GM21381 (cell line): ENCODE results near the gene PDIA2.
"Not testable (repeated sequence)": the region's sequence is repeated elsewhere in the genome, so short reads cannot be mapped to it uniquely, and the experiment has no call there.

Source experiments
- ATAC-seq: cut with Tn5 transposase; IDR thresholded peaks from one replicate; pipeline ENCODE4 v1.9.1; 2021; ENCODE audit warnings: mild to moderate bottlenecking, moderate library complexity; ENCODE audit not compliant: unreplicated experiment

PDIA2 gene

GRCh38 chr16:324451-325334, 41.7 kb downstream of the PDIA2 start:
- peak; percentile 45 for ATAC-seq

GRCh38 chr16:325375-326145, 42.6 kb downstream of the PDIA2 start:
- ATAC-seq, result no peak

DNA sequence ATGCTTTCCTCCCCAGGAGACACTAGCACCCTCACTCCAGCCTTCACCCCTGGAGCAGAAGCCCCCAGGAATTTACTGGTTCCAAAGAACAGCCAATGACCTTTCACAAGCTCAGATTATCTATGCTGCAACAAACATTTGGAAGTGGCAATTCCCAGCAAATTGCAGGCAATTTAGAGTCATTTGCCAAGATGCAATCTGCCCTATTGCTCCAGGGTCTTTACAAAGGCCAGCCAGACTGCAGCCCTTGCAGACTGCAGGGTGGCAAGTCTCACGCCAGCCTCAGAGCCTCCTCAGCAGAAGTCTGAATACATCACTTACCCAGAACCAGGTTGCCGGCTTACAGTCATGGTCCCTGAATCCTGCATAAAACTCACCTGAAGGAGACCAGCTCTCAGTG, 47.8 kb downstream of the PDIA2 start:
- ATAC-seq, result no peak

GRCh38 chr16:331181-331814, 48.3 kb downstream of the PDIA2 start:
- ATAC-seq, result not testable (repeated sequence)

DNA sequence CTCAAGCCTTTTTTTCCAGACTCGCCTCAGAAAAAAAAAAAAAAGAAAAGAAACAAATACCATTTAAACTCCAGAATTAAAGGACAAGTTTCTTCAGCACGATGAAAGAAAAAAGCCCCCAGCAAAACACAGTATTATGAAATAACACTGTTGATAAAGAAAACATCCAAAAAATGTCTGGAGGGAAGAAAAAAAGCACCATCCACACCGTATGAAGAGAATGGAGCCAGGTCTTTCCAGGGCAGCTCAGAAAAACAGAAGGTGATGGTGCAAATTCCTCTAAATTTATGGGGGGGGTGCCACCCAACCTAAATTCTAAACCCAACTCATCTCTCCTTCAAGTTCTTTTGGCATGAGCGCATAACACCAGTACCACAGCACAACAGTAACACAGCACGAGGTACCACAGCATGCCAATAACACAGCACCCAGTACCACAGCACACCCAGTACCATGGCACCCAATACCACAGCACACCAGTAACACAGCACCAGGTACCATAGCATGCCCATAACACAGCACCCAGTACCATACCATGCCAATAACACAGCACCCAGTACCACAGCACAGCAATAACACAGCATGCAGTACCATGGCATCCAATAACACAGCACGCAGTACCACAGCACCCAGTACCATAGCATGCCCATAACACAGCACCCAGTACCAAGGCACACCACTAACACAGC, 50.6 kb downstream of the PDIA2 start:
- no peak for ATAC-seq

DNA sequence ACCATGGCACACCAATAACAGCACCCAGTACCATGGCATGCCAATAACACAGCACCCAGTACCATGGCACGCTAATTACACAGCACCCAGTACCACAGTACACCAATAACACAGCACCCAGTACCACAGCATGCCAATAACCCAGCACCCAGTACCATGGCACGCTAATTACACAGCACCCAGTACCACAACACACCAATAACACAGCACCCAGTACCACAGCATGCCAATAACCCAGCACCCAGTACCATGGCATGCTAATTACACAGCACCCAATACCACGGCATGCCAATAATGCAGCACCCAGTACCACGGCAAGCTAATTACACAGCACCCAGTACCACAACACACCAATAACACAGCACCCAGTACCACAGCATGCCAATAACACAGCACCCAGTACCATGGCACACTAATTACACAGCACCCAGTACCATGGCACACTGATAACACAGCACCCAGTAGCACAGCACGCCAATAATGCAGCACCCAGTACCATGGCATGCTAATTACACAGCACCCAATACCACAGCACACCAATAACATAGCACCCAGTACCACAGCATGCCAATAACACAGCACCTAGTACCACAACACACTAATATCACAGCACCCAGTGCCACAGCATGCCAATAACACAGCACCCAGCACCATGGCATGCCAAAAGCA, 51.3 kb downstream of the PDIA2 start:
- ATAC-seq, result not testable (repeated sequence)

DNA sequence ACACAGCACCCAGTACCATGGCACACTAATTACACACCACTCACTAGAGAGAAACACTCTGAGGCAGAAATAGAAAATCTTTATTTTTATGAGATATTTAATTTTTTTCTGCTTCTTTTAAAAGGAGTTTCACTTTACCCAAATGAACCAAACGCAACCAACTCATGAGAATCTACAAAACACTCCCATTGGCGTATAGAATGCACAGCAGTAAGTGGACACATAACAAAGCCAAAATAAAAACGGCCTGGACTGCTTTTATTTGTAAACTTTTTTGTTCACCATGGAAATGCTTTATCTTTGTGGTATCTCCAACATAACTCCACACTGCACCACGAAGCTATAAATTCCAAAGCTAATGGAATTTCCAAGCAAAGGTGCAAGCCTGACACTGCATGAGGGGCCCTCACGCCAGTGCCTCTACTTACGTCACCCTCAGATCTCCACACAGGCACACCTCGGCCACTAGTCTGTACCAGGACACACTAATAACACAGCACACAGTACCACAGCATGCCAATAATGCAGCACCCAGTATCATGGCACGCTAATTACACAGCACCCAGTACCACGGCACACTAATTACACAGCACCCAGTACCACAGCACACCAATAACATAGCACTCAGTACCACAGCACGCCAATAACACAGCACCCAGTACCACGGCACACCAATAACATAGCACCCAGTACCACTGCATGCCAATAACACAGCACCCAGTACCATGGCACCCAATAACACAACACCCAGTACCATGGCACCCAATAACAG, 52.1 kb downstream of the PDIA2 start:
- ATAC-seq, result not testable (repeated sequence)

DNA sequence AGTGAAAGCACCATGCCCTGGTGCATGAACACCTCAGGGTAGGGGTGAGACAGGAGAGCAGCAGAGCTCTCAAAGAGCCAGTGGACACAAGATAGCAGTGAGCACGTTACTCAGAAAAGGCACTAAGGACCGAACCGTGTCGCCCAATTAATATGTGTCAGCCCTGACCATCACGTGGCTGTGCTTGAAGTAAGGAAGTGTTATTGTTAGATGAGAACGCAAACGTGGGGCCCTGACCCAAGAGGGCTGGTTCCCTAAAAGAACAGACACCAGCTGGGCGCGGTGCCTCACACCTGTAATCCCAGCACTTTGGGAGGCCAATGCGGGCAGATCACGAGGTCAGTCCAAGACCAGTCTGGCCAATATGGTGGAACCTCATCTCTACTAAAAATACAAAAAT, 53.3 kb downstream of the PDIA2 start:
- ATAC-seq, result no peak
